Cerebellar nuclear complex (tissue), 1 donor: ENCODE results near the gene ENGASE.

Source experiments
- DNase-seq, 2 experiments: peaks; one replicate each; lab custom pipeline; 2025; lab: John Stamatoyannopoulos, UW

Gene ENGASE

DNA sequence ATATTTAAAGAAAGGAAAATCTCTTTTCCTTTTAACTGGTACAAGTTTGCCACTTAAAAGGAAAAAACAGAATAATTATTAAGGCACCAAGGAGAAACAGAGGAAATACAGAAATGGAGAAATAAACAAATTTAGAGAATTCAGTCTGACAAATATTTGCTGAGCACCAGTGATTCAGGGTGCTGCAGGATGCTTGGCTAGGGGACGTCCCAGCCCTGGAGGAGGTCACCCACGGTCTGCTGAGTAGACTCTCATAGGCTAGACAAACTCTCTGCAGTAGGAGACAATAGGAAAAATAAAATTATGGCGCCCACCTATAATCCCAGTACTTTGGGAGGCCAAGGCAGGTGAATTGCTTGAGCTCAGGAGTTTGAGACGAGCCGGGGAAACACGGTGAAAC is 34.7 kb upstream of the ENGASE start:
- DNase-seq = no peak

DNA sequence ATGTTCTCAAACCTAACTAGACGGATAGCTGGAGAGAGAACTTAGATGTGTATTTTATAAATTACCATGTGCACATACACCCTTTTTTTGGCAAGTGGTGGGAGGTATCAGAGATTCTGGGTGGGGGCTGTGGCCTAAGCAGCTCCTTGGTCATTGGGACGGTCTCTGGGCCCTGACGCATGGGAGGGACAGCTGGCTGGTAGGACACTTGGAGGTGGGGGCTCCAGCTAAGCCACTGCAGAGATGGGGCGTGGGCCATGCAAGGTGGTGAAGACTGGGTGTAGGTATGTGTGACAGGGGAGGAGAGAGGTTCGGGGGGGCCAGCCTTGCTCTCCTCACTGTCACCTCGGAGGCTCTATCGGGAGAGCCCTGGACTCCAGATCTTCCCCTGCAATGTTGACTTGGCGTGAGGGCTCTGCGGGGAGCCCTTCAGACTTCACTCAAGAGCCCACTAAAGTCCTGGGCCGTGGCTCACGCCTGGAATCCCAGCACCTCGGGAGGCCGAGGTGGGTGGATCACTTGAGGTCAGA is 33.5 kb upstream of the ENGASE start:
- no peak for DNase-seq

DNA sequence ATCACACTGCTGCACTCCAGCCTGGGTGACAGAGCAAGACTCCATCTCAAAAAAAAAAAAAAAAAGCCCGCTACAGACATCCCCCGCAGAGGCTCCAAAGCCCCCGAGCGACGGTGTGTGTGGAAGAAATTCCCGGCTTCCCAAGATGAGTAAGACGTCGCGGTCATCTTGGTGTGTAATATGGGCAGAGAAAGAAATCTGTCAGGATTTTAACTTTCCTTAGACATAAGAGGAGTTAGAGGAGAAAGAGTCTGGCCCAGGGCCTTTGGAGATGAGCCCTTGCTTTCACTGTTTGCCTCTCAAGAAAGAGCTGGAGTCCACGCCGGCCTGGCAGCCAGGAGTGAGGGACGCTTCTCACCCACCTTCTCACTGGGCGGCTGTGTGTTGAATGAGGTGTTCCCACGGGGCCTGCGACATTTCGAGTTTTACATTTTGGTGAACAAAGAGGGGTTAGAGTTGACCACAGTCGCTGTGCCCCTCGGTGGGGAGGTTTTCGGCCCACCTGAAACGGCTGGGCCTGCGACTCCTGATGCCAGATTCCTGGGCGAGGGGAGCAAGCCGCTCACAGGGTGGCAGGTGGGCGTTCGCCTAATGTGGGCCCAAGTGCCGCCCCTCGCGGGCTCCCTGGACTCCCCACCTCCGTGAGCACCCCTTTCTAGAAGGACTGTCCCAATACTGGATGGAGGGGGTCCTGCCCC is 32.8 kb upstream of the ENGASE start:
- no peak for DNase-seq

DNA sequence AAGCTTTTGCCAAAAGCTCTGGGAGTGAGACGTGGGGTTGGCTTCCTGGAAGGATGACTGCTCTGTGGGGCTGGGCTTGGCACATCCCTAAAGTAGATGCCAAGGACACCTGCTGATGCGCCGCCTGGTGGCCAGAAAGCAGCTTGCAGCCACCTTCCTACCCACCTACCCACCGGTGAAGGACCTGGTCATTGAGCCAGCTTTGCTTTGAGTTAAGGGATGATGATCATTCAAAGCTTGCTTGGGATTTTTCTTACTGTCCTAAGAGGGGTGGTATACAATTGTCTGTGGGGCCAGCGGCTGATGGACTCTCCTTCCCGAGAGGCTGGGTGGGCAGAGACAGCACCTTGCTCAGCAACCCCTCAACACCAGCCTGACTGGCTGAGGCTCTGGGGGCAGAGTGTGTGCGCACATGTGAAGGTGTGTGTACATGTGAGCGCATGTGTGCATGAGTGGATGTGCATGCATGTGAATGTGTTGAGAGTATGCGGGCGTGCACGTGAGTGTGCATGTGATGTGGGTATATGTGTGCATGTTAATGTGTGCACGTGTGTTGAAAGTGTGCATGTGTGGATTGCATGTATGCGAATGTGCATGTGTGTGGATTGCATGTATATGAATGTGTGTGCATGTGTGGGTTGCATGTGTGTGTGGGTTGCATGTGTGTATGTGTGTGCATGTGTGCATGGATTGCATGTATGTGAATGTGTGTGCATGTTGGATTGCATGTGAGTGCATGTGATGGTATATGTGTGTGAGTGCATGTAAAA is 32.0 kb upstream of the ENGASE start:
- no peak for DNase-seq

DNA sequence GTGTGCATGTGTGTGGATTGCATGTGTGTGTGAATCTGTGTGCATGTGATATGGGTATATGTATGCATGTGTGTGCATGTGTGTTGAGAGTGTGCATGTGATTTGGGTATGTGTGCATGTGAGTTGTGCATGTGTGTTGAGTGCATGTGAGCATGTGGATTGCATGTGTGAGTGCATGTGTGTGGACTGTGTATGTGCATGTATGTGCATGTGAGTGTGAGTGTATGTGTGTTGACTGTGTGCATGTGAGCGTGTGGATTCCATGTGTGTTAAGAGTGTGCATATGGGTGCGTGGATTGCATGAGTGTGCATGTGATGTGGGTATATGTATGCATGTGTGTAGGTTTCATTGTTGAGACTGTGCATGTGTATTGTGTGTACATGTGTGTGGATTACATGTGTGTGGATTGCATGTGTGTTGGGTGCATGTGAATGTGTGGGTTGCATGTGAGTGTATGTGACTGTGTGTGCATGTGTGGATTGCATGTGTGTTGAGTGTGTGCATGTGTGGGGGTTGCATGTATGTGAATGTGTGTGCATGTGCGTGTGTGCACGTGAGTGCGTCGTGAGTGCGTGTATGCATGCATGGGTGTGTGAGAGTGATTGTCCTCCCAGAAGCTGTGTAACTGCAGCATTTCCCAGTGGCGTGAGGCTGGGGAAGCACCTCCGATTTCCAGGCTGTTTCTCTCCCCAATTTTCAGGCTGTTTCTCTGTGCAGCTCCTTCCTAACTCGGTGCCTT is 31.3 kb upstream of the ENGASE start:
- DNase-seq = no peak

DNA sequence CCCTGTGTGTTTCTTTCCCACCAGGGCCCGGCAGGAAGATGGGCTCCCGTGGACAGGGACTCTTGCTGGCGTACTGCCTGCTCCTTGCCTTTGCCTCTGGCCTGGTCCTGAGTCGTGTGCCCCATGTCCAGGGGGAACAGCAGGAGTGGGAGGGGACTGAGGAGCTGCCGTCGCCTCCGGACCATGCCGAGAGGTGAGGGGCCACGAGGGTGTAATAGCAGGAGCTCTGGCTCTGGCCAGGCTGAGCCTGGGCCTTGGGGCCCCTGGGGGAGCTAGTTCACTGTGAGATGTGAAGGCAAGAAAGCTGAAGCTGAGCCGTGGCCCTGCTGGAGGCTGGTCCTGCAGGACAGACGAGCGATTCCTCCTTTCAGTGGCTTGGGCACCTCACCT is 30.7 kb upstream of the ENGASE start:
- DNase-seq = no peak

DNA sequence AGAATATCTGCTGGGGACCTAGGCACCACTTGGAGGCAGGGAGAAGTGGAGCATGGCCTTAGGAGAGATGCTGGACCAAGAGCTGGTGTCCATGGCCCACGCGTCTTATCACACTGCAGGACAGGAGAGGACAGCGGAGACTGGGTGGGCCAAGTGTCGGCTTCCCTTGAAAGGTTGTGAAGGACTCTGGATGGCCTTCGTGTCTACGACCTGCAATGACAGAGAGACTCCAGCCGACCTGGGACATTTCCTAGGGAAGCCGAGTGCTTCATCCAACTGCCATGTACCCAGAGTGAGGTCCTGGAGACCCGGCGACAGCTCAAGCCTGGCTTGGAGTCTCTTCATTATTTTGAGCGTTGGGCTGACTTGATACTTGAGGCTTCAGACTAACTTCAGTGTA is 30.2 kb upstream of the ENGASE start:
- no peak for DNase-seq

DNA sequence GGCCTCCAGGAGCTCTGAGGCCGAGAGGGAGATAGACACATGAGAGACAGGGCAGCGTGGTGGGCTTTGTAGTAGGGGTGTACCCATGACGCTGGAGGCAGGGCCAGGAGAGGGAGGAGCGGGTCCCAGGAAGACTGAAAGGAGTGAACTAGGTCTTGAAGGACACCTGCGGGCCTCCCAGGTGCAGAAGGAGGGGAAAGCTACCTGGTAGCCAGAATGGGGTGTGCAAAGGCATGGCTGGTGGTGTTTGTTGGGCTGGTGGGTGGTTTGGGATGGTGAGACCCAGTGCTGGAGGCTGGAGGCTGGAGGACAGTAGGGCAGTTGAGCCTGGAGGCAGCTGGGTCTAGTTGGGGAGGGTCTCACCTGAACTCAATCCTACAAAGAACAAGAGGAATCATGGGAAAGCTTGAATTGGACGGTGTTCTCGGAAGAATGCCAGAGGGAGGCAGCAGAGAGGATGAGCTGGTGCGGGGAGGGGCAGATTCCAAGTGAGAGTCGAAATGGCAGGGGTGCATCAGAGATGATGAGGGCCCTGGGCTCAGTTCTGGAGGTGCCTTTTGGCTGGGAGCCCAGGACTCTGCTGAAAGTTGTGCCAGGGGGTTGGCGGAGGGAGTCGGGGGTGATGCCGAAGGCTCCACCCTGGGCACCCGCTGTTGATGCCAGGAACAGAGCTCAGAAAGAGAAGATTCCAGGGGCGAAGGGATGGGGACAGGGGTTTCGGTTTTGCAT is 29.5 kb upstream of the ENGASE start:
- DNase-seq = no peak

DNA sequence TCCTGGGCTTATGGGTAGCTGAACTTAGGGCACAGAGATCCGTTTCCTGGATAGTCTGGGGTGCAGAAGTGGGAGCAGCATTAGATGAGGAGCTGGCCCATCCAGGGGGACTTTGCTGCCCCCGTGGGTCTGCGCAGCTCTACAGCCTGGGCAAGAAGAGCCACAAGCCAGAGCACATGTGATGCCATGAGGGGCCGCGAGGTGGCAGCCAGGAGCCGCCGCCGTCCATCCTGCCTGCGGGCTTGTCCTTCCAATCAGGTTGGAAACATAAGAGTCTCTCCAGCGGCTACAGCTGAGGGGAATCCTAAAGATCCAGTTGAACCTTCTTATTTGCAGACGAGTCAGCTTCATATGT is 28.8 kb upstream of the ENGASE start:
- DNase-seq = peak in 1 of 2 experiments; percentile 55

DNA sequence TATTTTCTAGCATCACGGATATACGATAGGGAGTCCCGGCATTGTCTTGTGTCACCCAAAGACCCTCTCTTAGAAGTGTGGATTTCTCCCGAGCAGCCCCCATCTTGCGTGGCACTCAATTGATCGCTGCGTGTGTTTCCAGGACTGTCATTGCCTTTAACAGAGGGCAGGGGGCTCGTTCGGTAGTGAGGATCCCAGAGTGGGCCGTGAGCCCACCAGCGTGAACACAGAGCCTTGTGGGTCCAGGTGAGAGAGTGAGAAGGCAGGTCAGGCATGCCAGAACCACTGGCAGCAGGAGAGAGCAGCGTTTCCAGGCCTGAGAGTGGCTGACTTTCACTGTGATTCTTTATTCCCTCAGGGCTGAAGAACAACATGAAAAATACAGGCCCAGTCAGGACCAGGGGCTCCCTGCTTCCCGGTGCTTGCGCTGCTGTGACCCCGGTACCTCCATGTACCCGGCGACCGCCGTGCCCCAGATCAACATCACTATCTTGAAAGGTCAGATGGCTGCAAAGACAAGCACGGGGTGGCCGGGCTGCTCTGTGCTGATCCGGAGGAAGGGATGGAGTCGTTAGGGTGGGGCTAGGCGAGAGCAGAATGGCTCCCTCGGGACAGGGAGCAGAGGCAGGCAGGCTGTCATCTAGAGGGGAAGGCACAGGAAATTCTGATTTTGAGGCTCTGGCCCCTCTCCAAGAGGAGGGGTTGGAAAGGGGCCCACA is 28.3 kb upstream of the ENGASE start:
- DNase-seq = no peak

DNA sequence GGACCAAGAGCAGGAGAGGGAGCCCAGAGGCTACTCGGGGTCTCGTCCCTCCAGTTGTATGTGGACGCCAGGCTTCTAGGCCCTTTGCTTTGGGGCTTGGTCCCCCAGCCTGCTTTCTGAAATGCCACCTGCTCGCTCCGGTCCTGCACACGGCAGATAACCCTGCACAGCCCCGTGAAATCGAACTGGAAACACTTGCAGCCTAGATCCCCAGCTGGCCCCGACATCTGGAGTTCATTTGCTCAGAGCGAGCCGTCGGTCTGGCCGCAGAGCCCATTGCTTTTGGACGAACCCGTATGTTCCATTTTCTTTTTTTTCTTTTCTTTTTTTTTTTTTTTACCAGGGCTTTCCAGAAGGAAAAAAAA is 27.7 kb upstream of the ENGASE start:
- DNase-seq = no peak

DNA sequence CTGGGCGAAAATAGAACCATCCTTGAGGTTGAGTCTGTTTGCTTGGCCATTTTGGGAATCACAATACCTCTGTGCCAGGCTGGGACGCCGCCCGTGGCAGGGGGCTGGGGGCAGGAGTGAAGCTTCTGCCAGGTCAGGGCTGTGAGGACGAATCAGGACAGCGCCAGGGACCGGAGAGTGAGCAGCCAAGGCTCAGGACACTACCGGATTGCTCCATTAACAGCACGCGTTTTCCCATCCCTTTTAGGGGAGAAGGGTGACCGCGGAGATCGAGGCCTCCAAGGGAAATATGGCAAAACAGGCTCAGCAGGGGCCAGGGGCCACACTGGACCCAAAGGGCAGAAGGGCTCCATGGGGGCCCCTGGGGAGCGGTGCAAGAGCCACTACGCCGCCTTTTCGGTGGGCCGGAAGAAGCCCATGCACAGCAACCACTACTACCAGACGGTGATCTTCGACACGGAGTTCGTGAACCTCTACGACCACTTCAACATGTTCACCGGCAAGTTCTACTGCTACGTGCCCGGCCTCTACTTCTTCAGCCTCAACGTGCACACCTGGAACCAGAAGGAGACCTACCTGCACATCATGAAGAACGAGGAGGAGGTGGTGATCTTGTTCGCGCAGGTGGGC is 27.2 kb upstream of the ENGASE start:
- DNase-seq = no peak

DNA sequence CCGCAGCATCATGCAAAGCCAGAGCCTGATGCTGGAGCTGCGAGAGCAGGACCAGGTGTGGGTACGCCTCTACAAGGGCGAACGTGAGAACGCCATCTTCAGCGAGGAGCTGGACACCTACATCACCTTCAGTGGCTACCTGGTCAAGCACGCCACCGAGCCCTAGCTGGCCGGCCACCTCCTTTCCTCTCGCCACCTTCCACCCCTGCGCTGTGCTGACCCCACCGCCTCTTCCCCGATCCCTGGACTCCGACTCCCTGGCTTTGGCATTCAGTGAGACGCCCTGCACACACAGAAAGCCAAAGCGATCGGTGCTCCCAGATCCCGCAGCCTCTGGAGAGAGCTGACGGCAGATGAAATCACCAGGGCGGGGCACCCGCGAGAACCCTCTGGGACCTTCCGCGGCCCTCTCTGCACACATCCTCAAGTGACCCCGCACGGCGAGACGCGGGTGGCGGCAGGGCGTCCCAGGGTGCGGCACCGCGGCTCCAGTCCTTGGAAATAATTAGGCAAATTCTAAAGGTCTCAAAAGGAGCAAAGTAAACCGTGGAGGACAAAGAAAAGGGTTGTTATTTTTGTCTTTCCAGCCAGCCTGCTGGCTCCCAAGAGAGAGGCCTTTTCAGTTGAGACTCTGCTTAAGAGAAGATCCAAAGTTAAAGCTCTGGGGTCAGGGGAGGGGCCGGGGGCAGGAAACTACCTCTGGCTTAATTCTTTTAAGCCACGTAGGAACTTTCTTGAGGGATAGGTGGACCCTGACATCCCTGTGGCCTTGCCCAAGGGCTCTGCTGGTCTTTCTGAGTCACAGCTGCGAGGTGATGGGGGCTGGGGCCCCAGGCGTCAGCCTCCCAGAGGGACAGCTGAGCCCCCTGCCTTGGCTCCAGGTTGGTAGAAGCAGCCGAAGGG is 26.4 kb upstream of the ENGASE start:
- no peak for DNase-seq

DNA sequence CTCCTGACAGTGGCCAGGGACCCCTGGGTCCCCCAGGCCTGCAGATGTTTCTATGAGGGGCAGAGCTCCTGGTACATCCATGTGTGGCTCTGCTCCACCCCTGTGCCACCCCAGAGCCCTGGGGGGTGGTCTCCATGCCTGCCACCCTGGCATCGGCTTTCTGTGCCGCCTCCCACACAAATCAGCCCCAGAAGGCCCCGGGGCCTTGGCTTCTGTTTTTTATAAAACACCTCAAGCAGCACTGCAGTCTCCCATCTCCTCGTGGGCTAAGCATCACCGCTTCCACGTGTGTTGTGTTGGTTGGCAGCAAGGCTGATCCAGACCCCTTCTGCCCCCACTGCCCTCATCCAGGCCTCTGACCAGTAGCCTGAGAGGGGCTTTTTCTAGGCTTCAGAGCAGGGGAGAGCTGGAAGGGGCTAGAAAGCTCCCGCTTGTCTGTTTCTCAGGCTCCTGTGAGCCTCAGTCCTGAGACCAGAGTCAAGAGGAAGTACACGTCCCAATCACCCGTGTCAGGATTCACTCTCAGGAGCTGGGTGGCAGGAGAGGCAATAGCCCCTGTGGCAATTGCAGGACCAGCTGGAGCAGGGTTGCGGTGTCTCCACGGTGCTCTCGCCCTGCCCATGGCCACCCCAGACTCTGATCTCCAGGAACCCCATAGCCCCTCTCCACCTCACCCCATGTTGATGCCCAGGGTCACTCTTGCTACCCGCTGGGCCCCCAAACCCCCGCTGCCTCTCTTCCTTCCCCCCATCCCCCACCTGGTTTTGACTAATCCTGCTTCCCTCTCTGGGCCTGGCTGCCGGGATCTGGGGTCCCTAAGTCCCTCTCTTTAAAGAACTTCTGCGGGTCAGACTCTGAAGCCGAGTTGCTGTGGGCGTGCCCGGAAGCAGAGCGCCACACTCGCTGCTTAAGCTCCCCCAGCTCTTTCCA is 25.5 kb upstream of the ENGASE start:
- no peak for DNase-seq

DNA sequence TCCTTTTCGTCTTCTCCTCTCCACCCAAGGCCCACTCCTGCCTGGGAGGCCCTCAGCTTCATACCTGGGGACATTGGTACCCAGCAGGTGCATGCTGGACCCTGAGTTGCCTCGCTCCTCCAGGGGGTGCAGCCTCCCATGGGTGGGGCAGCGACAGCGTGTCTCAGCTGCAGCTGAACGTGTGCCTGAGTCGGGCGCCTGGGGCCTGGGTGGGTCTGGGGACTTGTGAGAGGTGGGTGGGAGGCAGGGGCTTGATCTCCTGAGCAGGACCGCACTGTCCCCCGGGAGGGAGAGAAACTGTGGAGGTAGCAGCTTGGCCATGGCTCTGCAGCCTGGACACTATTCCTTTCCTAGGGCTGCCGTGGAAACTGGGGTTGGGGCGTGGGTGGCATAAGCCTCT is 24.8 kb upstream of the ENGASE start:
- no peak for DNase-seq

DNA sequence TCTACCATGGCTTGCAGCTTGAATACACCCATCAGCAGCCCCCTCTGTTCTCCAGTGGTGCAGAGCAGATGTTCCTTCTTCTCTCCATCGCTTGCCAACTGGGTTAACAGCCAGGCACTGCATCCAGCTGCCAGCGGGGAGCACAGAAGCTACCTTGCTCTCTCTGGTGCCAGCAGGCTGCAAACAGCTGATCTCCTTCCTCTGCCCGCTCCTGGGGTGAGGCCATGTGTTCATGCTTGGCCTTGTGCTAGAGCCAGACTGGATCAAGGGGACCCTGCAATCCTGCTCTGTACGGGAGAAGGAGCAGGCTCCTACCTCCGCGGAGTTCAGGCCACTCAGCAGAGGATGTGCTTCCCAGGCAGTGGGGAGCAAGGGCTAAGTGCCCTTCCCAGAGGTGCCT is 24.1 kb upstream of the ENGASE start:
- peak in 1 of 2 experiments; percentile 20 for DNase-seq

DNA sequence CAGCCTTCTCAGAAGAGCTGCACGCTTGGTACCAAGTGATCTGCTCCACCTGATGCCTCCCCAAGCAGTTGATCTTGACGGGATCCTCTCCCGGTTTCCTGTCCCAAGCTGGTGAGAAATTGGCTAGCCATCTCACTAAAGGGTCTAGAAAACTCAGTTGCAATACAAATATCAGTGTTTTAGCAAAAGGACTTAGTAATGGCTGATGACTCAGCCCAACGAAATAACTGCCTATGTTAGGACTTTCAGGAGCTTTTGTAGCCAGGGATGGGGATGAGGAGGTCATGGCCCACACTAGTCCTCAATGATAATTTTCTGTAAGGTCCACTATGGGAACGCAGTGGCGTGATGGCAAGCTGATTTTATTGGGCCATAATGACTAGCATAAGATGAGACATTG is 23.3 kb upstream of the ENGASE start:
- no peak for DNase-seq

DNA sequence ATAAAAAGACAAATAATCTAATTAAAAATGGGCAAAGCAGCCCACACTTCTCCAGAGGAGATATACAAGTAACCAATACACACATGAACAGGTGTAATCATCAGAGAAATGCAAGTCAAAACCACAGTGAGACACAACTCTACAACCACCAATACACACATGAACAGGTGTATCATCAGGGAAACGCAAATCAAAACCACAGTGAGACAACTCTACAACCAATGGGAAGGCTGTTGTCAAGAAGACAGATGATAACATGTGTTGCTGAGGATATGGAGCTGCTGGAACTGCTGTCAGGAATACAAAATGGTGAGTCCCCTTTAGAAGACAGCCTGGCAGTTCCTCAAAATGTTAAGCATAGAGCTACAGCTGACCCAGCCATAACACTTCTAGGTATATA is 22.5 kb upstream of the ENGASE start:
- DNase-seq = no peak
